SU-DHL-6 (cell line): ENCODE results near the gene MBLAC2.

Source experiments
- EZH2phosphoT487 ChIP-seq: fragments of 200-600 bp; sonication (generic), shearing (Covaris generic); conservative IDR thresholded peaks from 2 replicates; pipeline ENCODE4 v1.6.1; 2018; ENCODE audit warnings: mild to moderate bottlenecking, antibody characterized with exemption, low read length, moderate library complexity, mixed read lengths
- TF ChIP-seq, protein P1 (sequence below): fragments of 200-600 bp; sonication (generic); IDR thresholded peaks from one replicate; pipeline ENCODE4 v1.5.1; 2017; ENCODE audit warnings: antibody characterized with exemption, mild to moderate bottlenecking, low read length, moderate library complexity; ENCODE audit not compliant: insufficient read depth, poor library complexity, severe bottlenecking

DNA sequence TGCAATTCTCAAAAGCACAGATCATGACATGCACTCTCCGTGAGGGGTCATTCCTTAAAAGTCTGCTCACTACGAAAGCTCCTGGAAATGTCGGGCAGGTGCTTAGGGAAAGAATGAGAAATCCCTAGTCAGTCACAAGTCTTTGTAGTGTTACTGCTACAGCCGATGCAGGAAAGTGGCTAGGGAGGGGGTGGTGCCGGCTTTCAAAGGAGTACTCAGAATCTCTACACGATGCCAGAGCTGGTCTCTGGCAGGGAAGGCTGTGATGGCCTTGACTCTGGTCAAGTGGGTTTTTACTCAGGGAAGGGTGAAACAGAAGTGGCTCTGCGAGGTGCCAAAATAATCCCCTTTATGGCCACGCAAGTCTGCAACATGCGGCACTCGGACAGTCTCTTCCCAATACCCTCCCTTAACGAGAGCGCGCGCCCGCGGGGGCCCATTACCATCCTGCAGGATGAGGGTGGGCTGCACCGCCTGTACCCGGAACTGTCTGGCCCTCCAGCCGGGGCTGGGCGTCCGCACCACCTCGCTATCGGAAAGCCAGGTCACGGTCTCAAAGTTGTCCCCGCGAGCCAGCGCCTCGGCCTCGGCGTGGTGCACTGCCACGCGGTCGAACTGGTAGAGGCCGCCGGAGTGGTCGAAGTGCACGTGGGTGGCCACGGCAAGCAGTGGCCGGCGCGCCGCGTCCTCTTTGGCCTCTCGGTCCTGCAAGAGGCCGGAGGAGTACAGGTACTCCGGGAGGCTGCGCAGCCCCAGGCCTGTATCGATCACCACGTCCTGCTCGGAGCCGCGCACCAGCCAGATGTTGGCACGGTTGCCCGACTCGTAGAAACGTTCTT is 956 bp downstream of the MBLAC2 start:
- TF ChIP-seq, protein P1, sequence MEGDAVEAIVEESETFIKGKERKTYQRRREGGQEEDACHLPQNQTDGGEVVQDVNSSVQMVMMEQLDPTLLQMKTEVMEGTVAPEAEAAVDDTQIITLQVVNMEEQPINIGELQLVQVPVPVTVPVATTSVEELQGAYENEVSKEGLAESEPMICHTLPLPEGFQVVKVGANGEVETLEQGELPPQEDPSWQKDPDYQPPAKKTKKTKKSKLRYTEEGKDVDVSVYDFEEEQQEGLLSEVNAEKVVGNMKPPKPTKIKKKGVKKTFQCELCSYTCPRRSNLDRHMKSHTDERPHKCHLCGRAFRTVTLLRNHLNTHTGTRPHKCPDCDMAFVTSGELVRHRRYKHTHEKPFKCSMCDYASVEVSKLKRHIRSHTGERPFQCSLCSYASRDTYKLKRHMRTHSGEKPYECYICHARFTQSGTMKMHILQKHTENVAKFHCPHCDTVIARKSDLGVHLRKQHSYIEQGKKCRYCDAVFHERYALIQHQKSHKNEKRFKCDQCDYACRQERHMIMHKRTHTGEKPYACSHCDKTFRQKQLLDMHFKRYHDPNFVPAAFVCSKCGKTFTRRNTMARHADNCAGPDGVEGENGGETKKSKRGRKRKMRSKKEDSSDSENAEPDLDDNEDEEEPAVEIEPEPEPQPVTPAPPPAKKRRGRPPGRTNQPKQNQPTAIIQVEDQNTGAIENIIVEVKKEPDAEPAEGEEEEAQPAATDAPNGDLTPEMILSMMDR, result no peak
- TF ChIP-seq EZH2phosphoT487, result no peak
